Measurements from ENCODE around the gene DGKI. TPM values are rescaled to one million over a fixed set of nuclear protein-coding genes. Genes with fewer than 3 reads are reported as not detected.
A peak's percentile ranks its signal among the peaks of the same experiment; 100 is the strongest.

Gene DGKI
- total RNA-seq, 1 experiment from 2014 or later, result 0.55 TPM

GRCh38 chr7:137825489-137825888 is 21.3 kb downstream of the DGKI start:
- H3K9ac ChIP-seq (ENCODE audit: extremely low read depth, insufficient read length, low read length), result no peak overlapping the region
- H3K4me3 Mint-ChIP-seq, result no peak overlapping the region
- no peak overlapping the region for H3K56ac ChIP-seq (ENCODE audit: insufficient read length, low read depth, low read length)
- H3K79me1 ChIP-seq (ENCODE audit: insufficient read depth, low read depth, low read length, poor library complexity, severe bottlenecking), result no peaks in the 10 kb centered on the region
- H2BK120ac ChIP-seq (ENCODE audit: low read depth, low read length, poor library complexity, severe bottlenecking), result no peak overlapping the region
- TF ChIP-seq CTCF (conservative IDR thresholded peaks at IDR 0.05), result no peak
- H3K27ac ChIP-seq (ENCODE audit: insufficient read length, low read depth, low read length), result no peak overlapping the region
- H3K4me1 Mint-ChIP-seq, result peaks cover 14% of the 10 kb centered on the region in 2 experiments
- H2AFZ ChIP-seq (ENCODE audit: low read length), result no peak overlapping the region
- no peak overlapping the region for H4K91ac ChIP-seq (ENCODE audit: insufficient read length, low read depth, low read length)
- H3K23ac ChIP-seq (ENCODE audit: insufficient read length, low read depth, low read length), result no peak overlapping the region
- no peak overlapping the region for H4K8ac ChIP-seq (replicated peaks; ENCODE audit: insufficient read length, low read depth, low read length)
- H3K27me3 Mint-ChIP-seq (ENCODE audit: low read depth), result no peaks in the 10 kb centered on the region; the same call in 1 of the 2 replicates
- no peak overlapping the region for H3K4me2 ChIP-seq (ENCODE audit: insufficient read depth, insufficient read length, low read length)
- peaks cover 0 to 2% (median 0%) of the 10 kb centered on the region in 3 experiments; a peak in 2 of 7 replicates for H3K36me3 Mint-ChIP-seq (ENCODE audit: insufficient read depth in 1 of 3, low read depth in 3 of 3)
- H4K5ac ChIP-seq (ENCODE audit: insufficient read length, low read depth, low read length), result no peak overlapping the region
- H3K18ac ChIP-seq (ENCODE audit: insufficient read length, low read depth, low read length), result peak overlapping the region; percentile 57
- H3K4ac ChIP-seq (ENCODE audit: low read depth, low read length), result no peak overlapping the region
- H3K27me3 ChIP-seq (ENCODE audit: insufficient read depth, low read length), result no peaks in the 10 kb centered on the region
- no peaks in the 10 kb centered on the region for H3K9me3 ChIP-seq (ENCODE audit: control insufficient read depth, low read depth, low read length)
- no peak for DNase-seq
- no peak overlapping the region for H3K14ac ChIP-seq (ENCODE audit: insufficient read depth, low read length)
- H2AK5ac ChIP-seq (ENCODE audit: insufficient read length, low read length), result no peak overlapping the region
- no peak overlapping the region for H2BK5ac ChIP-seq (ENCODE audit: insufficient read length, low read length)
- no peaks in the 10 kb centered on the region for H4K20me1 ChIP-seq (ENCODE audit: control insufficient read depth, insufficient read depth, insufficient read length)
- no peaks in the 10 kb centered on the region for H3K79me2 ChIP-seq (ENCODE audit: insufficient read depth, low read length)
- no peak overlapping the region for H2BK20ac ChIP-seq (ENCODE audit: low read depth, low read length, poor library complexity, severe bottlenecking)
- H2BK15ac ChIP-seq (ENCODE audit: low read depth, low read length), result no peak overlapping the region
- peaks cover 2% of the 10 kb centered on the region in 2 experiments; a peak in 2 of 5 replicates for H3K9me3 Mint-ChIP-seq
- H3K4me1 ChIP-seq (ENCODE audit: insufficient read depth, low read length), result peaks cover 2% of the 10 kb centered on the region; the same call in 1 of the 2 replicates
- H3T11ph ChIP-seq (ENCODE audit: low read length), result no peak overlapping the region
- no peaks in the 10 kb centered on the region for H3K23me2 ChIP-seq (ENCODE audit: insufficient read length, low read depth, low read length, poor library complexity, severe bottlenecking)
- no peak overlapping the region for H2BK12ac ChIP-seq (ENCODE audit: insufficient read length, low read depth, low read length)
- WGBS (ENCODE audit: extremely low coverage, insufficient read length, low lambda C conversion rate), result 100% methylated on average over 1 of the region's 3 CpGs
- no peak overlapping the region for H3K27ac Mint-ChIP-seq
